HG03442 (cell line): ENCODE results near the gene SCNN1B.
"Not testable (repeated sequence)": the region's sequence is repeated elsewhere in the genome, so short reads cannot be mapped to it uniquely, and the experiment has no call there.

Source experiments
- ATAC-seq: cut with Tn5 transposase; IDR thresholded peaks from one replicate; pipeline ENCODE4 v1.9.1; 2021; ENCODE audit warnings: mild to moderate bottlenecking, moderate library complexity; ENCODE audit not compliant: unreplicated experiment

SCNN1B gene

DNA sequence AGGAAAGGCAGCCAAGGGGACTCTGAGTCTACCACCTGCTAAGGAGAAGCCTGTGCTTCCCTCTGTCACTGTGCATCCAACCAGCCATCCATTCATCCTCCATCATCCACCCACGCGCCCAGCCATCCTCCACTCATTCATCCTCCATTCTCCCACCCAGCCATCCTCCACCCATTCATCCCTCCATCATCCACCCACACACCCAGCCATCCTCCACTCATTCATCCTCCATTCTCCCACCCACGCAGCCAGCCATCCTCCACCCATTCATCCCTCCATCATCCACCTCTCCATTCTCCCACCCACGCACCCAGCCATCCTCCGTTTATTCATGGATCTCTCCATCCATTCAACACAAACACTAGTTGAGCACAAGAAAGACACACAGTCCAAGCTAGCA lies 76.8 kb downstream of the SCNN1B start:
- no peak for ATAC-seq

DNA sequence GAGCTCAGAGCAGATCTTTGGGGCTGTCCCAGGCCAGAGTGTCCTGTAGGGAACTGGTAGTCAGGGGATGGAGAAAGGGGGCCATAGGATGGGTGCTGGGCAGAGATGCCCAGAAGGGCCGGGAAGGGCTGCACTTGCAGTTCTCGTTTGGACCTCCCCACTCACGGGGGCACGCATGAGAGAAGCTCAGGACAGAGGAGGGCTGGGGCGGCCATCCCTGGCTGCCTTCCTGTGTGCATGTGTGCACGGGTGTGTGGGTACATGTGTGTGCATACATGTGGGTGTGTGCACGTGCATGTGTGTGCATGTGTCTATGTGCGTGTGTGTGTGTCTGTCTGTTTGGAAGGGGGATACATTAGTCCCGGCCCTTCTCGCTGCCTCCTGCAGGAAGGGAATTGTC lies 77.6 kb downstream of the SCNN1B start:
- no peak for ATAC-seq

DNA sequence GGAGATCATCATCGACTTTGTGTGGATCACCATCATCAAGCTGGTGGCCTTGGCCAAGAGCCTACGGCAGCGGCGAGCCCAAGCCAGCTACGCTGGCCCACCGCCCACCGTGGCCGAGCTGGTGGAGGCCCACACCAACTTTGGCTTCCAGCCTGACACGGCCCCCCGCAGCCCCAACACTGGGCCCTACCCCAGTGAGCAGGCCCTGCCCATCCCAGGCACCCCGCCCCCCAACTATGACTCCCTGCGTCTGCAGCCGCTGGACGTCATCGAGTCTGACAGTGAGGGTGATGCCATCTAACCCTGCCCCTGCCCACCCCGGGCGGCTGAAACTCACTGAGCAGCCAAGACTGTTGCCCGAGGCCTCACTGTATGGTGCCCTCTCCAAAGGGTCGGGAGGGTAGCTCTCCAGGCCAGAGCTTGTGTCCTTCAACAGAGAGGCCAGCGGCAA lies 78.4 kb downstream of the SCNN1B start:
- ATAC-seq, result no peak

DNA sequence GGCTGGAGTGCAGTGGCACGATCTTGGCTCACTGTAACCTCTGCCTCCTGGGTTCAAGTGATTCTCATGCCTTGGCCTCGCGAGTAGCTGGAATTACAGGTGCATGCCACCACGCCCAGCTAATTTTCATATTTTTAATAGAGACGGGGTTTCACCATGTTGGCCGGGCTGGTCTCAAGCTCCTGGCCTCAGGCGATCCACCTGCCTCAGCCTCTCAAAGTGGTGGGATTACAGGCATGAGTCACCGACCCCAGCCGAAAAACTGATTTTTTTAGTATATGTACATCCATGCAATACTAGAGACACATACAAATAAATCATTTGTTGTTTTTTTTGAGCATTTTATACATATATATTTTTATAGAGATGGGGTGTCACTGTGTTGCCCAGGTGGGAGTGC lies 79.6 kb downstream of the SCNN1B start:
- not testable (repeated sequence) for ATAC-seq

DNA sequence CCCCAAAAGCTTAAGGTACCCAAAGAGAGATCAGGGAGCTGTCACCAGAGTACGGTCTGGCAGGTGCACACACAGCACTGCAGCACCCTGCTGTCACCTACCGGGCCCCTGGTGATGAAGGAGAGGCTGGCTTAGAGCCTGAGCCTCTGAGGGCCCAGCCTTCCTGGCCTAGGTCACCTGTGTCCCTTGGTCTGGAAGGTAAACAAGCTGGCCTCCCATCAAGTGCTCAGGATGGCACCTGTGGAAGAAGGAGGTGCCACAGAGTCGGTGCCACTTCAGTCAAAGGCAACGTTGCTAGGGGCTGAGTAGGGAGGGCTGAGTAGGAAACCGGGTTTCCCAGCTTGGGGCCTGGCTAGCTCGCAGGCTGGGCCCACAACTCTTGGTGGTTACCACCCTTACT lies 80.2 kb downstream of the SCNN1B start:
- ATAC-seq, result no peak

DNA sequence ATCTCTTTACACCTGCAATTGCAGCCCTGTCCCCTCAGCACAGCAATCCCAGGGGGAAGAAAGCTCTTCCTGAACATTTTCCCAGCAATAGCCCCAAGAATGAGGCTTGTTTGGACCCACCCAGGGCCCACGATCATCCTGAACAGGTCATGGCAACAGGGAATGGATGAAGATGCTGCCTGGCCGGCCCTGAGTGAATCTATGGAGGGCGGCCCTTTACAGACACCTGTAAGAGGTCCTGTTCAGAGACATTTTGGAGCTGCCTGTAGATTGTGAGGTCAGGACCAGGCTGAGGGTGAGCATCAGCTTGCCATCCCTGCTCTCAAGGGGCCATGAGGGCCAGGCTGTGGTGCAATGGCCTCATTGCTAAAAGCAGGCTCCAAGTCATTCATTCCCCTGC lies 81.8 kb downstream of the SCNN1B start:
- no peak for ATAC-seq

DNA sequence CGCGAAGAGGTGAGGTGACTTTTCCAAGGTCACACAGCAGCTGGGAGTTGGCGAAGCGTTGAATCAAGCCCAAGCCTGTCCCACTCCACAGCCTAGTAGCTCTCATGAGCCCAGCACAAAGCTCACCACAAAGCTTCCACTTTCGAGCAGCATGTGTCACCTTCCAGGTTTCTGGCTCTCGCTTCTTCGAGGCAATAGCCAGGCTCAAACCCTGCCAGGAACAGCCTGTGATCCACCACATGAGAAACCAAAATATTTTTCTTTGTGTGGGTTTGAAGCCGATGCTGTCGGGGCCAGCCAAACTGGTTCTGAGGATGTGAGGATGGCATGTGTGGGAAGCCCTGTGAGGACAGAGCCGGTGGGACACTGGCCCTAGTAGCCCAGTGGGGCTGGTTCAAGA lies 82.8 kb downstream of the SCNN1B start:
- no peak for ATAC-seq

DNA sequence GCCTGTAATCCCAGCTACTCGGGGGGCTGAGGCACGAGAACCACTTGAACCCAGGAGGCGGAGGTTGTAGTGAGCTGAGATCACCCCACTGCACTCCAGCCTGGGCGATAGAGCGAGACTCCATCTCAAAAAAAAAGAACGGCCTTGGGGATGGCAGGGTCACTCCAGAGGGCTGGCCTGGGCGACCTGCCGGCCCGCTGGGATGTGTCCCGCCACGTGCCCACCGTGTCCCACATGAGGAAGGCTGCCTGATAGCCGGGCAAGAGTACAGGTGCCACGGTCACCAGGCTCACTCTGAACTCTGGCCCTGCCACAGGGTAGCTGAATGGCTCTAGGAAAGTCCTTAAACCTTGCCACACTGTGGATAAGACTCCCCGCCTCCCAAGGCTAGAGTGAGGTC lies 83.3 kb downstream of the SCNN1B start:
- ATAC-seq, result no peak

DNA sequence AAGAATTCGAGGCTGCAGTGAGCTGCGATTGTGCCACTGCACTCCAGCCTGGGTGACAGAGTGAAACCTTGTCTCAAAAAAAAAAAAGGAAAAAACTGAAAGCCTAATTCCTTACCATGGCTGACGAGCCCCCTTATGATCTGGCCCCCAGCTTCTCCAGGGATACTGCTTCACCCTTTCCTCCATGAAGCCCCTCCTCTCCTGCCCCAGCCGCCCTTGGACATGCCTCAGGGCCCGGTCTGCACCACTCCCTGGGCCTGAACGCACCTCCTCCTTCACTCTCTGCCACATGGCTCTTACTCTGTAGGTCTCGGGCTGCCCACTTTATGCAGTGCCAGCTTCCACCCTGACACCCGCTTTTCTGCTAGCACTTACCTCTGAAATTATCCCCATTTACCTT lies 85.6 kb downstream of the SCNN1B start:
- no peak for ATAC-seq

DNA sequence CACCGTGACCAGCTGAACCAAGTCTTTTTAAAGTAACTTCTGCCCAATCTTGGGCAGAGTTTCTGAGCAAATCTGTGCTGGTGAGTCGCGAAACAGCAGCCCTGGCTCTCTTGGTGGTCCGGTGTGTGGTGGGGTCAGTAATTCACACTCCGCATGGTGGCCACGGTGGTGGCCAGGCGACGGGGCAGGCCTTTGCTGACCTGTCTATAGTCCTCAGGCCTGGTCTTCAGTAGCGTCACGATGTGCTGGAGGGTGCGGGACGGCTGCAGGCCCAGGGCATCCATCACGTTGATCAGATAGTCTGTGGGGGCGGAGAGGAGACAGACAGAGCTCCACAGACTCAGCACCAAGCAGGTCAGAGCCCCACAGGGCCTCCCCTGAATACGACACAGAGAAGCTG lies 86.7 kb downstream of the SCNN1B start:
- ATAC-seq, result no peak

DNA sequence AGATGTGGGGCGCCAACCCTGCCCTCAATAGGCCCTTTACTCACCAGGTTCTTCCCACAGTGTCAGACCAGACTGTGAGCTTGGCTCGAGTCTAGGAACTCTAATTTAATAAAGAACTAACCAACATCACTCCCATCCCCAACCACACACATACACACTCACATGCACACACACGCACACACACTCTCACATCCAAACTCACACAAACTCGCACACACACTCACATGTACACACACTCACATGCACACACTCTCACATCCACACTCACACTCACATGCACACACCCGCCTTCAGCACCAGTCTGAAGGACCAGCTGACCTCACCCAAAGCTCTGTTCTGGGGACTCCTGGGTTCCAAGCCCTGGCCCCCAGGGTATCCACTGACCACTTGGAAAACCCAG lies 87.1 kb downstream of the SCNN1B start:
- no peak for ATAC-seq

DNA sequence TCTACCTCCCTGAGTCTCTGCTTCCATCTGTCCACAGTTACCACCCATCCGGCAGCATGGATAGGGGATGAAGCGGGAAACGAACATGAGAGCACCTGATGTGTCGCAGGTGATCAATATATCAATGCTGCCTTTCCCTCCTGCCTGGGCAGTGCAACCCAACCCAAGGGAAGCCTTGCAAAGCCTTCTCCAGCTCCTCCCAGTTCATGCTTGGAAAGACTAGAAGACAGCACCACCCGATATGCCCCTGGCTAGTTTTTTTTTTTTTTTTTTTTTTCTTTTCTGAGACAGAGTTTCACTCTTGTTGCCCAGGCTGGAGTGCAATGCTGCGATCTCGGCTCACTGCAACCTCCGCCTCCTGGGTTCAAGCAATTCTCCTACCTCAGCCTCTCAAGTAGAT lies 87.8 kb downstream of the SCNN1B start:
- ATAC-seq, result not testable (repeated sequence)

DNA sequence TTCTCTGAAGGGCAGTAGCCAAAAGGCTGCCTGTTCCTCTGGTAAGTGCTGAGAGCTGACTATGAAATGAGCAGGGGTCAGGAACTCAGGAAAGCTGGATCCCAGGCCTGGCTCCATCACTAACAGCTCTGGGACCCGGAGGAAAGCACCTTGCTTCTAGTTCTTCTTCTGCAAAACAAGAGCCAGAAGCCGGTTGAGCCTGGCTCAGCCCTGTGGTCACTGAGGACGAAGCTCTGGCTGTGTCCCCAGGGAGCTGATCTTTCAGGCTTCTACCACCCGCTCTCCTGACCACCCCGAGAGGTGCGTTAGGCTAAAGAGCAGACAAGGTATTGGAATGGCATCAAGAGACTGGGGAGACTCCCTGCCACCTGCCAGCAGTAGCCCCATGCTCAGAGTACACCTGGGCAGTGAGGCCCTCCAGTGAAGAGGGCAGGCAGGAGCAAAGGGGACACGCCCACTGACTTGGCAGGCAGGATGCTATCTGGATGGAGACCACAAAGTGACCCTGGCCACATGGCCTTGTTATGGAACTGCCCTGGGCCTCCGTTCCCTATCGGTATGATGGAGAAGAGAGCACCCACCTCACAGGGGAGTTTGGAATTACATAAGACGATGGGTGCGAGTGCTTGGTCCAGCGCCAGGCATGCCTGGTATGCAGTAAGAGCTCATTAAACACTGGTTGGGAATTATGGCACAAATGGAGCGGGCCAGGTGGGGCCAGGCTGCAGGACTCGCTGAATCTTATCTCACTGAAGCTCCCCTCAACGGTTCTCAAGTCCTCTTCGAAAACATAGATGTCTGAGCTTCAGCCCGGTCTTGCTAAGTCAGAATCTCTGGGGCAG lies 89.5 kb downstream of the SCNN1B start:
- ATAC-seq, result no peak

DNA sequence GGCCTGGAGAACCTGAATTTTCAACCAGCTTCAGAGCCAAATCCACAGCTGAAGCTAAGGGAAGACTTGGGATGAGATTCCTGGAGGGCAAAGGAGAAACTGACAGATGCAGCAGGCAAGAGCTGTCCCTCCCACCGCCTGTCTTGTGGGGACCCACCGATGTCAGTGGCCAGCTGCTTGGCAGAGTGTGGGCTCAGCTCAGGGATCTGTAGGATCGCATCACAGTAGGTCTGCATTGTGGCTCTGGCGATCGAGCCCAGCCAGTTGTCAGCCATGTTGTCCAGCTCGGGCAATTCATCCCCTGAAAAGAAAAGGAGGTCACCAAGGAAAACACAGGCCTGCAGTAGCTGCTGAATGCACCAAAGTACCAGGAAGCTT lies 90.1 kb downstream of the SCNN1B start:
- no peak for ATAC-seq

DNA sequence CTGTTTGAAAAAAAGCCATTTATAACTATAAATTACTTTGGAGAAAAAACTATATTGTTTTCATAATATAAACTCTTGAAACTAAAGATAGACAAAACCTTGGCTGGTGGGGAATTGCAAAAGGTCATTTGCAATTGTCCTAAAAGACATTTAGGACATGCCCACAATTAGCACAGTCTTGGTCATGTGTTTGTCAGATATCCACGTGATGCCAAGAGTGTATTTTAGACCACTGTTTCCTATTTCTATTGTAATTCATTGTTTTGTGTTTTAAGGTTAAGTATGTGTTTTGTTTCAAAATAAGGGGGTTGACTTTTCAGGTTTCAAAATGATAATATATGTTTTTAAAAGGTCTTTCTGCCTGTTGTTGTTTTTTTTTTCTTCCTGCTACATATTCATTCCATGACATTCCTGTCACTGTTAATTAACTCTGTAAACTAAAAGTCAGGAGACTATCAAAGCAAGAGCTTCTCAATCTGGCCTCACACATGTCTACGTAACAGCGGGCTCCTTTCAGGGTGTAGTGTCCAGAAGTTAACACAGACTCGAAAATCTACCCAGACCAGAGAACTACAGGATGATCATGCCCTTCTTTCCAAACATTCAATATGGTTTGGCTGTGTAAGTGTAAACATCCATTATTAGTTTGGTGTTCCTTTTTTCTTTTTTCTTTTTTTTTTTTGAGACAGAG lies 92.2 kb downstream of the SCNN1B start:
- ATAC-seq, result no peak

DNA sequence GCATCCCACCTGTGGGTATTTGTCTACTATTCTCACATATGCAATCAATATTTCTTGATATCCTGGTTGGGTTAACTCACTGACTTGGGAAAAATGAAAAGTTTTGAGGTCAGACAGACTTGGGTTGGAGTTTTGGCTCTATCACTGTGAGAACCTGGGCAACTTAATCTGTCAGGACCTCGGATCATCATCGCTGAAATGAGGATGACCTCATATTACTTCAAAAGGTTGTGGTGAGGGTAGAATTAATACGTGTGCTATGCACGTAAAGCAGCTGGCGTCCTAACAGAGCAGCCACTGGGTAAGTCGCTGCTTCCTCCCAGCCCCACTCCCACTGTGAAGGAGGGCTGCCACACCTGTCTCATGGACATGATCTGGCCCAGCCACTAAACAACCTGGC lies 93.6 kb downstream of the SCNN1B start:
- ATAC-seq, result no peak

DNA sequence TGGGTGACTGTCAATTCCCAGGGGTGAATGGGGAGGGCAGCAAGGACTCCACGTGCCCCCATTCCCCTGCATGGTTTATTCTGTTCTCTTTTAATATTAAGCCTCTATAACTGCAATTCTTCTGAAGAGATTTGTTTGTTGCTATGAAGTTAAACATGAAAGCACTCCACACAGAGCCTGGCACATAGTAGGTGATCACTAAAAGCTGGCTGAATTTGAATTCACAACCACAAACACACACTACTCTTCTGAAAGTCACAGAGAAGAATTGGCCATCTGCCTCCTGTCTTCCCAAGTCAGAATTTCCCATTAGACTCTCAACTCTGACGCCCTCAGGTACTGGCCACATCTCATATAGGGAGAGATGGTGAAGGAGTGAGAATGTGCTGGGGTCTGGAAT lies 95.4 kb downstream of the SCNN1B start:
- ATAC-seq, result no peak

DNA sequence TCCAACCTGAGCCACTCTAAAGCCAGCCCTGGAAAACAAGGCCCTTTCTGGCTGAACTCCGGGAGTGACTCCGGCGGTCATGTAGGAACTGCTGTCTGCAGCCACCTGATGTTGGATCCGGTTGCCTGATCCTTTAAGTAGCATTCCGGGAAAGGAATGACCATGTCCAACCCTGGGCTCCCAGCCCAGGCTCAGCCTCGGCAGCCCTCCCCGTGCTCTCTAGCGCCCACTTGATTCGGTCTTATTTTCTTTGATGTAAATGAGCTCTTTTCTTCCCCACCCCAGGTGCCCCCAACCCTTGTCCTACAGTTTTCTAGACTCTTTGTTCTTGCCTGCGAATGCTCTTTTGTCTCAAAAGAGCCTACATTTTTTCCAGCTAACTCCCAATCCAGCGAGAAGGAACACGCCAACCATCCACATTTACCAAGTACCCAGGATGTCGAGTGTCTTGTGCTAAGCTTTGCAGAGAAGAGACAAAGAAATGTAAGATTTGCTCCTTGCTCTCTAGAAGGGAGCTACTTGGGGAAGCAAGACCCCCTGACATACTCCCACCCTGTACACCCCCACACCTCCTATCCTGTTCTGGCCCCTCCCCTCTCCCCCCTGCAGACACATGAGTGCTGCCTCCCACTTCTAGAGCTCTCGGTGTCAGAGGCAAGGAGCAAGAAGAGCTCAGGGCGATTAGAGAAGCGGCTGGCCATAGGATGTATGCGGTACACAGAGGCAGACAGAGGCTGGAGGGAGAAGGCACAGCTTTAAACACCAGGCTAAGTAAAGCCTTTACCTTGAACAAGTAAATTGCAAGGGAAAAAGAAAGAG lies 97.1 kb downstream of the SCNN1B start:
- no peak for ATAC-seq

DNA sequence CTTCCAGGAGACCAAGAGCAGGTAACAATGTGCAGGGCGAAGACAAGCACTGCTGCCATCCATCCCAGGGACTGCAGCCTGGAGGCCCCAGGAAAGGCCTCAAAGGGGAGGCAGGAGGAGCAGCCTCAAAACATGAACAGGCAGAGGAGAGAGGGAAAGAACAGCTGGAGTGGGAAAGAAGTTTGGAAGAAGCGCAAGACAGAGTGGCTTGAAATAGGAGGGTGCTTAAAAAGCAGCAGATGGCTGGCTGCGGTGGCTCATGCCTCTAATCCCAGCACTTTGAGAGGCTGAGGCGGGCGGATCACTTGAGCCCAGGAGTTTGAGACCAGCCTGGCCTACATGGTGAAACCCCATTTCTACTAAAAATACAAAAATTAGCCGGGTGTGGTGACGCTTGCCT lies 98.3 kb downstream of the SCNN1B start:
- not testable (repeated sequence) for ATAC-seq

DNA sequence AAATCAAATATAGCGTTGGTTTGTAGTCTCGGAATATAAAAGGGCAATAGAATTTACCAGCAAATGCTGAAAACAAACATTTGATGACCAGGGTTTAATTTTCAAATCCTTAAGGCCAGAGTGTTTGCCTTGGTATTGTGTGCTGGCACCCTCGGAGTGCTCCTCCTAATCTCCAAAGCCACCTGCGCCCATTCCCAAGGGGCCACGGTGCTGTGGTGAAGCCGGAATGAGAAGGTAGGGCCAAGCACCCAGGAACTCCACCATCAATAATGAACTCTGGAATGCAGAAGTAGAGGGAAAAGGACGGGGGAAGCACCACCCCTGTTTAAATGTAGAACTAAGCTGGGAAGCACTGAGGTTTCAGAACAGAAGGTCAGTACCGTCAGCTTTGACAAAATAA lies 99.0 kb downstream of the SCNN1B start:
- no peak for ATAC-seq

DNA sequence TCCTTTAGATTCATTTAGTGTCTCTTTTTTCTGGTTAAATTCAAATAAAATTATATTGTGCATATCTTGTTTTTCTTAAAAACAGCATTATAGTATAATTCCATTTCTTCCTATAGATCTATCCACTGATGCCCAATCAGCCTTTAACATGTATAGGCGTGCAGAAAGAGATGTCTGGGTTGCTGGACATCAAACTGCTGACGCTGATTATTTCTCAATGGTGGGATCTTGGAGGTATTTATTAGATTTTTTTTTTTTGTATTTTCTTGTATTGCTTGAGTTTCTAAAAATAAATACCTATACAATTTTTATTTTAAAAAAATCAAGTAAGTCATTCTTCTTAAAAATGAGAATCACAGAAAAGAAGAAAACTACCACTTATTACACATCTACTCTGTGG lies 100.0 kb downstream of the SCNN1B start:
- ATAC-seq, result no peak

DNA sequence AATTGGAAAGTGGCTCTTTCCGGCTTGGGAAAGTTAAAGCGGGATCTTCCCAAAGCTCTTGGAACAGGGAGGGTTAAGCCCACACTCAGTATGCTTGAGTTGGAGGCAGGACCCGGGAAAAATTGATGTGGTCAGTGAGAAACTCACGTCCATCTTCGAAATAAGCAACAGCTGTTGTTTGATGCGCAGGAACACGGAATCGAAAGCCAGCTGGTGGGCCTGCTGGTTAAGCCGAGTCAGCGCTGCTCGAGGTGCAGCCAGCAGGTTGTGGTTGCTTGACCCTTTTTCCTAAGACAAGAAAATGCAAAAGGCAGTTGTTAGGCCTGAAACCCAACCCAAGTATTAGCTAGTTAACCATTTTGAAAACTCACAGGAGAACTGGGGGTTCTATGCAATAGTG lies 101.4 kb downstream of the SCNN1B start:
- ATAC-seq, result no peak
